Progenitor cell of endocrine pancreas (in vitro differentiated cells): ENCODE measurements around the gene MMP17. TPM values are rescaled to one million over a fixed set of nuclear protein-coding genes. Genes with fewer than 3 reads are reported as not detected.
"Not testable (repeated sequence)": the region's sequence is repeated elsewhere in the genome, so short reads cannot be mapped to it uniquely, and the experiment has no call there.

ENCODE experiments used
- DNase-seq: peaks from one replicate; pipeline ENCODE4 v3.0.0; 2021; ENCODE audit warnings: low spot score; ENCODE audit not compliant: unreplicated experiment
- H3K27ac Mint-ChIP-seq: 2 replicates; pipeline ENCODE4 v1.8.0; 2021; ENCODE audit warnings: mild to moderate bottlenecking, moderate library complexity, mixed read lengths
- H3K27me3 Mint-ChIP-seq: 2 replicates; pipeline ENCODE4 v1.8.0; 2021; ENCODE audit warnings: mixed read lengths
- H3K36me3 Mint-ChIP-seq: 2 replicates; pipeline ENCODE4 v1.8.0; 2022; ENCODE audit warnings: mixed read lengths; ENCODE audit not compliant: insufficient read depth
- H3K4me1 Mint-ChIP-seq: 2 replicates; pipeline ENCODE4 v1.8.0; 2021; ENCODE audit warnings: low read depth, mixed read lengths
- H3K4me3 Mint-ChIP-seq: 2 replicates; pipeline ENCODE4 v1.8.0; 2021; ENCODE audit warnings: low read depth, mild to moderate bottlenecking, moderate library complexity, mixed read lengths
- H3K9me3 Mint-ChIP-seq: 2 replicates; pipeline ENCODE4 v1.8.0; 2021; ENCODE audit warnings: low read depth, mixed read lengths
- CTCF ChIP-seq: fragments of 200-600 bp; sonication (generic); IDR thresholded peaks from one replicate; pipeline ENCODE4 v1.5.0; 2021; ENCODE audit warnings: antibody characterized with exemption, mild to moderate bottlenecking; ENCODE audit not compliant: unreplicated experiment
- total RNA-seq: library from RNA; stranded (reverse); gene quantifications from 2 replicates; pipeline ENCODE4 v1.2.1, GENCODE V29; 2021

Gene MMP17
- total RNA-seq, 1 donor from 2014 or later = 0.48 TPM

GRCh38 chr12:131871677-131872076 lies 43.5 kb downstream of the MMP17 start:
- H3K27ac Mint-ChIP-seq = no peak overlapping the region
- DNase-seq = no peak
- H3K4me3 Mint-ChIP-seq = no peak overlapping the region
- no peak for TF ChIP-seq CTCF
- no peaks in the 10 kb centered on the region for H3K36me3 Mint-ChIP-seq
- H3K27me3 Mint-ChIP-seq = peaks cover 6% of the 10 kb centered on the region
- no peaks in the 10 kb centered on the region for H3K4me1 Mint-ChIP-seq
- peaks cover 3% of the 10 kb centered on the region for H3K9me3 Mint-ChIP-seq

GRCh38 chr12:131872154-131873051 lies 44.2 kb downstream of the MMP17 start:
- TF ChIP-seq CTCF = no peak
- no peak for DNase-seq
- H3K4me1 Mint-ChIP-seq = no peaks in the 10 kb centered on the region
- no peak overlapping the region for H3K4me3 Mint-ChIP-seq
- no peaks in the 10 kb centered on the region for H3K36me3 Mint-ChIP-seq
- peaks cover 3% of the 10 kb centered on the region for H3K9me3 Mint-ChIP-seq
- no peak overlapping the region for H3K27ac Mint-ChIP-seq
- peaks cover 7% of the 10 kb centered on the region for H3K27me3 Mint-ChIP-seq

GRCh38 chr12:131873293-131873692 lies 45.1 kb downstream of the MMP17 start:
- no peaks in the 10 kb centered on the region for H3K4me1 Mint-ChIP-seq
- DNase-seq = no peak
- H3K27ac Mint-ChIP-seq = no peak overlapping the region
- peaks cover 12% of the 10 kb centered on the region for H3K27me3 Mint-ChIP-seq
- H3K36me3 Mint-ChIP-seq = no peaks in the 10 kb centered on the region
- peaks cover 3% of the 10 kb centered on the region for H3K9me3 Mint-ChIP-seq
- no peak overlapping the region for H3K4me3 Mint-ChIP-seq
- no peak for TF ChIP-seq CTCF

DNA sequence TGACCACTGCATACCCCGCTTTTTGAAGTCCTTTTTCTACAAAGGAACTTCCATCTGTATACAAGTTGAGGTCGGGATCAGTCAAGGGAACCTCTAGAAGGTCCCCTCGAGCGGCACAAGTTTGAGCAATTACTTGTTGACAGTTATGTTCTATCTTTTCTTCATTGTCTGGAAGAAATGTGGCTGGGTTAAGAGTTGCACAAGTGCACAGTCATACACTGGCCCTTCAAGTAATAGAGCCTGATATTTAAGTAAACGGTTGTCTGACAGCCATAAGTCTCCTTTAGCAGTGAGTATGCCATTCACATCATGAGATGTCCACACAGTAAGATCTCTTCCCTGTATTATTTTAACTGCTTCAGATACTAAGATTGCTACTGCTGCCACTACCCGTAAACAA lies 46.8 kb downstream of the MMP17 start:
- not testable (repeated sequence) for H3K9me3 Mint-ChIP-seq, DNase-seq, H3K27ac Mint-ChIP-seq, H3K36me3 Mint-ChIP-seq, H3K4me1 Mint-ChIP-seq, H3K4me3 Mint-ChIP-seq
- H3K27me3 Mint-ChIP-seq = peaks cover 16% of the 10 kb centered on the region

- DNase-seq, H3K27ac Mint-ChIP-seq, H3K36me3 Mint-ChIP-seq, H3K9me3 Mint-ChIP-seq, H3K4me3 Mint-ChIP-seq, H3K4me1 Mint-ChIP-seq: not testable (repeated sequence)
- H3K27me3 Mint-ChIP-seq = peaks cover 19% of the 10 kb centered on the region
Measured at GRCh38 chr12:131877216-131877615, 49.0 kb downstream of the MMP17 start.

GRCh38 chr12:131878436-131878835 lies 50.2 kb downstream of the MMP17 start:
- not testable (repeated sequence) for H3K4me3 Mint-ChIP-seq, H3K4me1 Mint-ChIP-seq, H3K9me3 Mint-ChIP-seq, H3K36me3 Mint-ChIP-seq, H3K27ac Mint-ChIP-seq, DNase-seq
- peaks cover 19% of the 10 kb centered on the region for H3K27me3 Mint-ChIP-seq
